H1 (cell line): ENCODE results near the gene TEKT5. TPM values are rescaled to one million over a fixed set of nuclear protein-coding genes. Genes with fewer than 3 reads are reported as not detected.

Source experiments
- CBX5 ChIP-seq: fragments of 300-800, 300-1000 bp; sonication (generic); IDR thresholded peaks from 2 replicates; pipeline ENCODE4 v1.7.1; 2016; ENCODE audit warnings: antibody characterized with exemption, low read length, low read depth
- EP300 ChIP-seq, 2 experiments: IDR thresholded peaks; 1 replicate in 1 of 2; 2 replicates in 1 of 2; pipeline ENCODE4 v1.6.1; 2011 to 2012; ENCODE audit warnings: low read depth in 2 of 2, low read length in 2 of 2, mild to moderate bottlenecking in 2 of 2, borderline replicate concordance in 1 of 2, inconsistent platforms in 1 of 2, moderate library complexity in 1 of 2
- PHF8 ChIP-seq: fragments of 200-600 bp; sonication (generic); conservative IDR thresholded peaks from 2 replicates; pipeline ENCODE4 v1.7.1; 2012; ENCODE audit warnings: low read depth, mild to moderate bottlenecking, inconsistent platforms, low read length, moderate library complexity
- POLR2A ChIP-seq, 2 experiments: IDR thresholded peaks; 1 replicate in 1 of 2; 2 replicates in 1 of 2; pipeline ENCODE4 v1.6.1; 2011; ENCODE audit warnings: low read depth in 2 of 2, low read length in 2 of 2, mild to moderate bottlenecking in 2 of 2; ENCODE audit errors: control extremely low read depth in 1 of 2
- POU5F1 ChIP-seq: IDR thresholded peaks from 2 replicates; pipeline ENCODE4 v1.6.1; 2011; ENCODE audit warnings: low read depth, mild to moderate bottlenecking, low read length, moderate library complexity
- polyA plus RNA-seq, 7 experiments: library from polyadenylated mRNA; depleted of rRNA in 3 of 7; stranded (reverse) in 5 of 7; unstranded in 2 of 7; fragments of >200 nt in 5 of 7; fragments of 200-250 nt in 2 of 7; gene quantifications; 1 replicate in 5 of 7; 2 replicates in 1 of 7; 4 replicates in 1 of 7; pipeline versions ENCODE4 v1.2.1 to v1.2.3, GENCODE V29; 2011 to 2013; ENCODE audit warnings: missing spikeins in 2 of 7, mixed read lengths in 2 of 7
- small RNA-seq: library from polyadenylated mRNA; stranded (forward); fragments of <200 nt; extraction: miRNeasy Mini kit (QIAGEN cat#:217004); gene quantifications from one replicate; pipeline ENCODE3, GENCODE V24; 2013; ENCODE audit not compliant: insufficient read depth
- total RNA-seq: library from RNA; stranded (reverse); fragmentation: NEBNext Ultra II Directional; extraction: Animal tissue kit (Norgen Biotek cat#: 25700); gene quantifications from 2 replicates; pipeline ENCODE4 v1.2.1, GENCODE V29; 2021
- TF ChIP-seq, protein P1 (sequence below), 3 experiments: IDR thresholded peaks; 1 replicate in 2 of 3; 2 replicates in 1 of 3; pipeline versions ENCODE4 v1.5.1 to v1.6.1; 2011; ENCODE audit warnings: low read length in 3 of 3, mild to moderate bottlenecking in 3 of 3, inconsistent platforms in 2 of 3, low read depth in 1 of 3, moderate library complexity in 1 of 3; ENCODE audit not compliant: insufficient read depth in 1 of 3; ENCODE audit errors: control extremely low read depth in 1 of 3

The TEKT5 gene
- total and polyA plus RNA-seq, 2 of the 8 experiments (the other 6 are each of a cell fraction or from before 2014, with no cell fraction given) = 0.95 TPM; not detected in 1

DNA sequence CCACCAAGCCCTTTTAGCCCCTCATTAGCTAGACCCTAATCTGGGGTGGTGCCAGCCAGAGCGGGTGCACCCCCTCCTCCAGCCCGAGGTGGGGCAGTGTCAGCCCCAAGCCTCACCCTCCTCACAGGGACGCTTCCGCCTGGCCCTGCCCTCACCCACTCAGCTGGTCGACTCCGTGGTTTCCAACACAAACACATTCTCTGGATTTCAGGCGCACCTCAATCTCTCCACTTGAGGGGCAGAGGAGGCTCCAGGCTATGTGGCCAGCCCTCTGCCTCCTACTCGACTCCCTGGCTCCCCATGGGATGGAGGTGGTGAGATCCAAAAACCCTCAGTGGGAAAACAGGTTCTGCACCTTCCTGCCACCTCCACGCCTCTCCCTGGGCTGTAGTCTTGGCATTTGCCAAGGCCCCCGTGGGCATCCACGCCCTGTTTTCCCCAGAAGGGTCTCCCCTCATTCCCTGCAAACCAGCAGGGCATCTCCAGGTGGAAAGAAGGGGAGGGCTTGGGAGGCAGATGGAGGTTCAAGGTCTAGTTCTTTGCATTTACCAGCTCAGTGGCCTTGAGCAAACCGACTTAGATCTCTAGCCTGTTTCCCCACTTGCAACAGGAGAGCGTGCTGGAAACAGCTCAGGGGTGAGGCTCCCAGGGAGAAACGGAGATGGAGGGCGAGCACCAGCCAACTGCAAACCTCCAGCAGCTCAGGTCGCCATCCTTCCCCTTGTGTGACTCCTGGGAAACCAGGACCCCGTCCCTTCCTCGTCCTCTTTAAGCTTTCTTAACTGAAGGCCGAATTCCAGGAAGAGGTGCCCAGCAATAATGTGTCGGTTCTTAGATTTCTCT, 116.0 kb downstream of the TEKT5 start (continued):
- TF ChIP-seq PHF8 (no peak), EP300 (IDR thresholded peaks at IDR 0.05; ENCODE audit: borderline replicate concordance in 1 of 2, low read depth in 2 of 2, low read length in 2 of 2) (no peak), POU5F1 (no peak), POLR2A (IDR thresholded peaks at IDR 0.05; ENCODE audit: control extremely low read depth in 1 of 2, low read depth in 2 of 2, low read length in 2 of 2) (no peak), CBX5 (no peak)
- TF ChIP-seq, protein P1, sequence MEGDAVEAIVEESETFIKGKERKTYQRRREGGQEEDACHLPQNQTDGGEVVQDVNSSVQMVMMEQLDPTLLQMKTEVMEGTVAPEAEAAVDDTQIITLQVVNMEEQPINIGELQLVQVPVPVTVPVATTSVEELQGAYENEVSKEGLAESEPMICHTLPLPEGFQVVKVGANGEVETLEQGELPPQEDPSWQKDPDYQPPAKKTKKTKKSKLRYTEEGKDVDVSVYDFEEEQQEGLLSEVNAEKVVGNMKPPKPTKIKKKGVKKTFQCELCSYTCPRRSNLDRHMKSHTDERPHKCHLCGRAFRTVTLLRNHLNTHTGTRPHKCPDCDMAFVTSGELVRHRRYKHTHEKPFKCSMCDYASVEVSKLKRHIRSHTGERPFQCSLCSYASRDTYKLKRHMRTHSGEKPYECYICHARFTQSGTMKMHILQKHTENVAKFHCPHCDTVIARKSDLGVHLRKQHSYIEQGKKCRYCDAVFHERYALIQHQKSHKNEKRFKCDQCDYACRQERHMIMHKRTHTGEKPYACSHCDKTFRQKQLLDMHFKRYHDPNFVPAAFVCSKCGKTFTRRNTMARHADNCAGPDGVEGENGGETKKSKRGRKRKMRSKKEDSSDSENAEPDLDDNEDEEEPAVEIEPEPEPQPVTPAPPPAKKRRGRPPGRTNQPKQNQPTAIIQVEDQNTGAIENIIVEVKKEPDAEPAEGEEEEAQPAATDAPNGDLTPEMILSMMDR (IDR thresholded peaks at IDR 0.05; ENCODE audit: control extremely low read depth in 1 of 3, insufficient read depth in 1 of 3, low read depth in 1 of 3, low read length in 3 of 3) = no peak

Small RNA genes lying within 50 kb of the gene (small RNA-seq; reads per million reads assigned to genes)
- gene MTND4LP24 = not detected
- gene MTND6P33 = not detected

Other genes with a start within 250 kb of the TEKT5 start
- 21.8 and 22.6 TPM in 2 replicates for gene EMP2, start 114.3 kb downstream of the TEKT5 start, total RNA-seq
- gene EMP2, start 114.3 kb downstream of the TEKT5 start, polyA plus RNA-seq (2011; rRNA removed) = 13.5 and 23.3 TPM in 2 replicates
- 28.2 and 32.1 TPM in 2 replicates for gene NUBP1, start 48.9 kb upstream of the TEKT5 start, total RNA-seq
- 29.1 and 32.2 TPM in 2 replicates for gene NUBP1, start 48.9 kb upstream of the TEKT5 start, polyA plus RNA-seq (2011; rRNA removed)
- gene TVP23A, start 123.9 kb upstream of the TEKT5 start, total RNA-seq = 3.1 and 3.2 TPM in 2 replicates
- gene TVP23A, start 123.9 kb upstream of the TEKT5 start, polyA plus RNA-seq (2011; rRNA removed) = 2.2 TPM in 2 replicates
- gene CIITA, start 182.3 kb upstream of the TEKT5 start, total RNA-seq = 0.06 and 0.07 TPM in 2 replicates
- 0.16 and 0.17 TPM in 2 replicates for gene CIITA, start 182.3 kb upstream of the TEKT5 start, polyA plus RNA-seq (2011; rRNA removed)
- 33.3 and 39.5 TPM in 2 replicates for gene DEXI, start 247.5 kb upstream of the TEKT5 start, total RNA-seq
- 47.3 and 84.0 TPM in 2 replicates for gene DEXI, start 247.5 kb upstream of the TEKT5 start, polyA plus RNA-seq (2011; rRNA removed)
- 18.5 and 19.3 TPM in 2 replicates for gene CLEC16A, start 249.6 kb upstream of the TEKT5 start, total RNA-seq
- gene CLEC16A, start 249.6 kb upstream of the TEKT5 start, polyA plus RNA-seq (2011; rRNA removed) = 7.6 and 10.4 TPM in 2 replicates